Left colon (tissue), 2 donors: ENCODE measurements around the gene DAPK2. TPM values are rescaled to one million over a fixed set of nuclear protein-coding genes. Genes with fewer than 3 reads are reported as not detected.
"Not testable (repeated sequence)": the region's sequence is repeated elsewhere in the genome, so short reads cannot be mapped to it uniquely, and the experiment has no call there.

Experiments
- ATAC-seq: fragments of 200-7000 bp; cut with Tn5 transposase; one replicate; pipeline ENCODE4 v1.9.1; 2020; ENCODE audit warnings: mild to moderate bottlenecking, moderate library complexity
- DNase-seq, 2 donors: peaks; one replicate each; pipeline ENCODE4 v3.0.0-alpha.2; 2020
- intact Hi-C, 2 donors: fragments of 100-400 bp; cut with DNase I in 1 of 2; cut with micrococcal nuclease in 1 of 2; formaldehyde crosslinking; loops; one replicate each; pipeline versions ENCODE4 v1.11.2 to v1.14.0; 2022; cut with DNase I, micrococcal nuclease
- total RNA-seq, 2 donors: library from RNA; stranded (reverse); fragmentation: NEBNext Ultra II Directional; extraction: Animal tissue kit (Norgen Biotek cat#: 25700); gene quantifications; one replicate each; pipeline ENCODE4 v1.2.1, GENCODE V29; 2021
- donor health status: DM: no; HTN: no; CAD: no.
- donor health status: DM: yes; HTN: yes; CAD: no.

DAPK2 gene
- total RNA-seq, 2 donors from 2014 or later, result 48.8 to 58.3 TPM

GRCh38 chr15:63913786-63914315 is 132.4 kb downstream of the DAPK2 start:
- ATAC-seq (no peak), DNase-seq (no peak)
- intact Hi-C loops, result no loop called here

GRCh38 chr15:63913336-63913735 is 132.9 kb downstream of the DAPK2 start:
- intact Hi-C loops, result no loop called here
- ATAC-seq (no peak), DNase-seq (no peak)

GRCh38 chr15:63912061-63912615 is 134.1 kb downstream of the DAPK2 start:
- intact Hi-C loops, result no loop called here
- DNase-seq, result no peak

GRCh38 chr15:63911160-63911559 is 135.1 kb downstream of the DAPK2 start:
- ATAC-seq (no peak), DNase-seq (no peak)
- intact Hi-C loops, result no loop called here

More at GRCh38 chr15:63912061-63912615, 134.1 kb downstream of the DAPK2 start:
- no peak for ATAC-seq

- DNase-seq (no peak), ATAC-seq (peak; percentile 64)
- intact Hi-C loops, result no loop called here
Measured at GRCh38 chr15:63909819-63910437, 136.4 kb downstream of the DAPK2 start.

- ATAC-seq (no peak), DNase-seq (no peak)
- intact Hi-C loops, result no loop called here
Measured at GRCh38 chr15:63908991-63909390, 137.3 kb downstream of the DAPK2 start.

GRCh38 chr15:63908281-63908680 is 138.0 kb downstream of the DAPK2 start:
- intact Hi-C loops, result no loop called here
- ATAC-seq (no peak), DNase-seq (no peak)

GRCh38 chr15:63907521-63907920 is 138.8 kb downstream of the DAPK2 start:
- no peak for DNase-seq
- intact Hi-C loops, result no loop called here
- ATAC-seq, result no peak

- ATAC-seq (peak; percentile 3), DNase-seq (no peak)
- intact Hi-C loops, result no loop called here
Measured at GRCh38 chr15:63906266-63906584, 140.1 kb downstream of the DAPK2 start.

GRCh38 chr15:63905558-63906265 is 140.6 kb downstream of the DAPK2 start:
- DNase-seq (no peak), ATAC-seq (peak; percentile 40)
- intact Hi-C loops, result no loop called here

- no peak for DNase-seq
- intact Hi-C loops, result no loop called here
- ATAC-seq, result no peak
Measured at GRCh38 chr15:63905131-63905530, 141.2 kb downstream of the DAPK2 start.

GRCh38 chr15:63904042-63904441 is 142.2 kb downstream of the DAPK2 start:
- DNase-seq, result no peak
- intact Hi-C loops, result no loop called here
- ATAC-seq, result no peak

GRCh38 chr15:63902671-63903035 is 143.6 kb downstream of the DAPK2 start:
- no peak for ATAC-seq
- intact Hi-C loops, result no loop called here

GRCh38 chr15:63901912-63902670 is 144.2 kb downstream of the DAPK2 start:
- no peak for DNase-seq
- intact Hi-C loops, result no loop called here
- ATAC-seq, result no peak

More at GRCh38 chr15:63902671-63903035, 143.6 kb downstream of the DAPK2 start:
- no peak for DNase-seq

- intact Hi-C loops, result no loop called here
- ATAC-seq, result no peak
- DNase-seq, result no peak
Measured at GRCh38 chr15:63900306-63900705, 146.0 kb downstream of the DAPK2 start.

- ATAC-seq, intact Hi-C loops, DNase-seq: not testable (repeated sequence)
Measured at GRCh38 chr15:63899606-63900005, 146.7 kb downstream of the DAPK2 start.

- intact Hi-C loops, result no loop called here
- ATAC-seq (no peak), DNase-seq (no peak)
Measured at GRCh38 chr15:63899193-63899592, 147.1 kb downstream of the DAPK2 start.

- intact Hi-C loops, result no loop called here
- ATAC-seq (peak; percentile 16), DNase-seq (no peak)
Measured at GRCh38 chr15:63896336-63897115, 149.8 kb downstream of the DAPK2 start.

GRCh38 chr15:63895787-63896218 is 150.5 kb downstream of the DAPK2 start:
- intact Hi-C loops, result no loop called here
- DNase-seq (no peak), ATAC-seq (no peak)
